GM21717 (cell line): ENCODE results near the gene ATG13.

Source experiments
- ATAC-seq: cut with Tn5 transposase; IDR thresholded peaks from one replicate; pipeline ENCODE4 v1.9.1; 2021; ENCODE audit warnings: mild to moderate bottlenecking, moderate library complexity; ENCODE audit not compliant: unreplicated experiment

The ATG13 gene

DNA sequence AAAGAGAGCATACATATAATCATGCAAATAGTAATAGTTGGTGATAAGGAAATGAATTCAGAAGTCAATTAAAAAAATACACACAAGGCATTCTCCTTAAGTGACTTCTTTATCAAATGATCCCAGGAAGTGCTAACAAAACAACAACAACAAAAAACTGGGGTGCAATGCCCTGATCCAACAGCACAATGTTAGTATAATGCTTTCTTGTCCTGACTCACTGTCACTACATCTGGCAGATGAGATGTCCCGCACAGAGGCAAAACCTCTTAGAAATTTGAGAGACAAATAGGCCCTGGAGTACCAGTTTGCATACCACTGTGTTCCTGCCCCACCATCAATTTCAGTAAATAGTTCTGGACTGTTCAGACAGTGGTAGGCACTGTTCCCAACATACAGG is 12.6 kb upstream of the ATG13 start:
- ATAC-seq = no peak

- no peak for ATAC-seq
These were observed 9.8 kb upstream of the ATG13 start for GRCh38 chr11:46607516-46607915.

- no peak for ATAC-seq
These were observed 8.0 kb upstream of the ATG13 start for GRCh38 chr11:46609386-46609785.

GRCh38 chr11:46611526-46612304 is 5.6 kb upstream of the ATG13 start:
- no peak for ATAC-seq

GRCh38 chr11:46612326-46612725 is 5.0 kb upstream of the ATG13 start:
- ATAC-seq = no peak

GRCh38 chr11:46615756-46616155 is 1.6 kb upstream of the ATG13 start:
- no peak for ATAC-seq

DNA sequence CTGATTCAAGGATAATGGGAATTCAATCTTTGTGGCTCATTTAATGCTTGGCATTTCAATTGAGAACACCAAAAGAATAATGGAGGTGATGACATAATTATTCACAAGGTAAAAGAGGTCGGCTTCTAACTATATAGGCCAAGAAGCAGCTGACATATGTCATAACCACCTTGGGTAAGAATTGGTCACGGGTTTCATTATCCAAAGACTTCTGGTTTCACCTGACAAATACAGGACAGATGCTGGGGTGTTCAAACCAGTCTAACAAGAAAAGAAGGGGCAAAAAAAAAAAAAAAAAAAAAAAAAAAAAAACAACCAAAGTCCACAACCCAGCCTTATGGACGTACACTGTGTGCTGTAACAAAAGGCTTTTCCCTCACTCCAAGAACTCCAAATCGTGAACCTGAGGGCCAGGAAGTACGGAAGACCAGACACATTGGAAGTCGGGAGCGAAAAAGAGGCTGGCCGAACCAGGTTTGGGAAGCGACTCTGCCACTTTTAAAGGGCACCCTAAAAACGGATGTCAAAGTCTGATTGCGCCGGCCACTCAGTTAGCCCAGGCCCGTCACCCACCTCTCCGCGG is 711 bp upstream of the ATG13 start:
- peak; percentile 8 for ATAC-seq

- ATAC-seq = no peak
These were observed 590 bp downstream of the ATG13 start for GRCh38 chr11:46617972-46618314.

GRCh38 chr11:46618837-46619236 is 1.5 kb downstream of the ATG13 start:
- no peak for ATAC-seq

DNA sequence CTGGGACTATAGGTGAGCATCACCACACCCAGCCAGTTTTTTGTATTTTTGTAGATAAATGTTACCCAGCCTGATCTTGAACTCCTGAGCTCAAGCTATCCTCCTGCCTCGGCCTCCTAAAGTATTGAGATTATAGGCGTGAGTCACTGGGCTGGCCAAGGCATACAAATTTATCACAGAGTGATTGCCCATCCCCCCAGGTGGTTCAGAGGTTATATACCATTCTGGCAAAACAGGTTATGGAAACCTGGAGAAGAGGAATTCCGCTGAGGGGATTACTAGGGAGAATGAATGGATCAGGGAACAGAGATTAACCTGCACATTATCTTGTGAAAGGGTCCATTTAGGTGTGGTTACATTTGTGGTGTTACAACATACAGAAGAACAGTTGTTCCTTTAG is 8.1 kb downstream of the ATG13 start:
- ATAC-seq = no peak

DNA sequence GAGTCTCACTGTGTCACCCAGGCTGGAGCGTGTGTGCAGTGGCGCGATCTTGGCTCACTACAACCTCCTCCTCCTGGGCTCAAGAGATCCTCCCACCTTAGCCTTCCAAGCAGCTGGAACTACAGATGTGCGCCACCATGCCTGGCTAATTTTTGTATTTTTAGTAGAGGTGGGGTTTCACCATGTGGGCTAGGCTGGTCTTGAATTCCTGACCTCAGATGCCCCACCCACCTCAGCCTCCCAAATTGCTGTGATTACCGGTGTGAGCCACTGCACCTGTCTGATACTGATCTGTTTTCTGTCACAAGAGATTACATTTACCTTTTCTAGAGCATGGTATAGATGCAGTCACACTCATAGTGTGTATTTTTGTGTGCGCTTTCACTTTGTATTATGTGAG is 11.6 kb downstream of the ATG13 start:
- no peak for ATAC-seq

- no peak for ATAC-seq
These were observed 12.9 kb downstream of the ATG13 start for GRCh38 chr11:46630237-46630636.

- ATAC-seq = no peak
These were observed 14.3 kb downstream of the ATG13 start for GRCh38 chr11:46631676-46632075.

DNA sequence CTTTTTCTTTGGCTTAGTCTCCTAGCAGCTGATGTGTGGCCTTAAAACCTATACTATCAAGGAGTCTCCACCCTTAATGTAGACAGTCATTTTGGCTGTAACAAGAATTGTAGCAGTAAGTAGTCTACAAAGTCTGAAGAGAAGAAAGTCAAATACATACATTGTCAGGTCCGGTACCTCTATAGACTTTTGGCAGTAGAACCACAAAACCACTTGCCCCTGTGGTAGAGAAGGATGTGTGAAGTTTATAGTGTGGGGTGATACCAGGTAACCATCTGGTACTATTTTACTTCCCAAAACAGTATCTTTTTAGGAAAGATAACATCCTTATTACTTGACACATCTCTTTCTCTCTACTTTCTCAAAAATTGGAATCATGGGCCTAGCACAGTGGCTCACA is 15.1 kb downstream of the ATG13 start:
- ATAC-seq = no peak

DNA sequence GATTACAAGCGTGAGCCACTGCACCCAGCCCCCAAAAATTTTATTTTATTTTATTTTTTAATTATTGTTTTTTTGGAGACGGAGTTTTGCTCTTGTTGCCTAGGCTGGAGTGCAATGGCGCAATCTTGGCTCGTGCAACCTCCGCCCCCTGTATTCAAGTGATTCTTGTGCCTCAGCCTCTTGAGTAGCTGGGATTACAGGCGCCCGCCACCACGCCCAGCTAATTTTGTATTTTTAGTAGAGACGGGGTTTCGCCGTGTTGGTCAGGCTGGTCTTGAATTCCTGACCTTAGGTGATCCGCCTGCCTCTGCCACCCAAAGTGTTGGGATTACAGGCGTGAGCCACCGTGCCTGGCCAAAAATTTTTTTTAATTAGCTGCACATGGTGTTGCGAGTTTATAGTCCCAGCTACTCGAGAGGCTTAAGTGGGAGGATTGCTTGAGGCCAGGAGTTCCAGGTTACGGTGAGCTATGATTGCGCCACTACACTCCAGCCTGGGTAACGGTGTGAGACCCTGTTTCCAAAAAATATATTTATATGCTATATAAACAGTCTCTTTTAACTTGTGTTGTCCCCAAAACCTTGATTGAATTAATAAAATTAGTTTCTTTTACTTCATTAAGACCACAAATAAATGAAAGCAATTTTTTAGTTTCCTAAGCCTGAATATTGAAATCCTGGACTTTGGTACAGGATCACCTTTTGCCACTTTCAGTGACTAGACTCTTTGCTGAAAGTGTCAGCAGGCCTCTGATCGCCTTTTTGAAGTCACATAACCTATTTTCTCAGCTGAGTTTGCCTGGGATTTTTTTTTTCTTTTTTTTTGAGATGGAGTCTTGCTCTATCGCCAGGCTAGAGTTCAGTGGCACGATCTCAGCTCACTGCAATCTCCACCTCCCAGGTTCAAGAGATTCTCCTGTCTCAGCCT is 16.2 kb downstream of the ATG13 start:
- ATAC-seq = no peak

DNA sequence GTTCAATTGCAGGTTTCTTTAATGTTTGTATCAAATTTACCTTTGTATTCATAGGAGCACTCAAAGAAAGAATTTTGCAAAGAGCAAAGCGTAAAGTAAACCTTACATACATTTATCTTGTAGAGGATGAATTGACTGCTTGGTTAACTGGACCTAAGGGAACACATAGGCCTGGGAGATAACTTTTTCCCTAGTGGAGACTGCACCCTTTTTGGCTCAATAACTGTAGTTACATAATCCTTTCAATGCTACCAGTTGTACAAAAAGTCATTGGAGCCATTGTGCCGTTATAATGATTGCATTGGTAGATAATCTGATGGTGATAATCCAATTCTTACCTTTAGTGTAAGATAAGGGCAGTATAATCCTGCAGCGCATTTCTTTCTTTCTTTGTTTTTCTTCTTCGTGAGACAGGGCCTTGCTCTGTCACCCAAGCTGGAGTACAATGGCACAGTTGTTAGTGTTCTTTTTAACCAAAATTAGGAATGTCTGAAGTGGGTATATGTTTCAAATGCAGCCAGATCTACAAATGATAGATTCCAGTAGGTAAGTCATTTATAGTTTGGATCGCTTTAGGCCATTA is 18.3 kb downstream of the ATG13 start:
- no peak for ATAC-seq

GRCh38 chr11:46637546-46637945 is 20.2 kb downstream of the ATG13 start:
- no peak for ATAC-seq

DNA sequence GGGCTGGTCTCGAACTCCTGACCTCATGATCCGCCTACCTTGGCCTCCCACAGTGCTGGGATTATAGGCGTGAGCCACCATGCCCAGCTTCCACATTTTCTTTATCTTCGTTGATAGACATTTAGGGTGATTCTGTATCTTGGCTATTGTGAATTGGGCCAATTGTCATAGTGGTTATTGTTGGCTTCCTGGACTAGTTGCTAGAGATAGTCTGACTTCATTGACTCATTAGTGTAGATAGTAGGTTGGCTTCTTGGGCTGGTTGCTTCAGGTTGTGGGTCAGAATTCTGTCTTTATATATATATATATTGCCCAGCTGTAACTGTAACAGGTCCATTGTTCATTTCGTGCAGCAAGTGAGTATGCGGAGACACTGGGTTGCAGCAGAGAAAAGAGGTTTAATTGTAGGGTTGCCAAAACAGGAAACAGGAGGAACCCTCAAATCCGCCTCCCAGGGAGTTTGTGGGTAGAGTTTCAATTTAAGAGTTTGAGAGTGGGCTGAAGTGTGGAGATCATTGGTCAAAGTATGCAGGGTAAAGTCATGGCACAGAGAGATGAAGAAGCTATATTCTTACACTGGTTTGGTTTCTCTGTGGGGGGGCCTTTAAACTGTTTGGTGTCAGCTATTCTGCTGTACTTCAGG is 22.0 kb downstream of the ATG13 start:
- ATAC-seq = no peak

DNA sequence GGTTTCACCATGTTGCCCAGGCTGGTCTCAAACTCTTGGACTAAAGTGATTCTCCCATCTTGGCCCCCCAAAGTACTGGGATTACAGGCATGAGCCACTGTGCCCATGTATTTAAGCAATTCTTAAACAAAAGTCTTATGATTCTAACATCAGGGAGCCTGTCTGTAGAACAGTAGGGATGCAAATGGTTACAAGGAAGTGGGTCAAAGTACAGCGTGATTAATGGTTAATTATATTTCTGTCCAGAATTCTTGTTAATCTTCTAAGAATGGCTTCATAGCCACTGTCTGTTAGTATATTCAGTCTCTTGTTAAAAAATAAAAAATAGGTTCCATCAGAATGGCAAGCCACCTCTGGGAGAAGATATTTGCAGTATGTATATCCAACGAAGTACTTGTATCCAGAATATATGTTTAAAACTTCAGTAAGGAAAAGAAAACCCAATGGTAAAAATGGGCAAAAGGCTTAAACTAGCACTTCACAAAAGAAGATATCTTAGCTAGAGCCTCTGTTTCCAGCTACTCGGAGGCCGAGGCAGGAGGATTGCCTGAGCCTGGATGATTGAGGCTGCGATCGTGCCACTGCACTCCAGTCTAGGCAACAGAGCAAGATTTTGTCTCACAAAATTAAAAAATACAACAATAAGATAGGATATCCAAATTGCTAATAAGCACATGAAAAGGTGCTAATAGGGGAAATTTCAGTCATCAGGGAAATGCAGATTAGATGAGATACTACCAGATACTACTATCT is 22.9 kb downstream of the ATG13 start:
- ATAC-seq = no peak

DNA sequence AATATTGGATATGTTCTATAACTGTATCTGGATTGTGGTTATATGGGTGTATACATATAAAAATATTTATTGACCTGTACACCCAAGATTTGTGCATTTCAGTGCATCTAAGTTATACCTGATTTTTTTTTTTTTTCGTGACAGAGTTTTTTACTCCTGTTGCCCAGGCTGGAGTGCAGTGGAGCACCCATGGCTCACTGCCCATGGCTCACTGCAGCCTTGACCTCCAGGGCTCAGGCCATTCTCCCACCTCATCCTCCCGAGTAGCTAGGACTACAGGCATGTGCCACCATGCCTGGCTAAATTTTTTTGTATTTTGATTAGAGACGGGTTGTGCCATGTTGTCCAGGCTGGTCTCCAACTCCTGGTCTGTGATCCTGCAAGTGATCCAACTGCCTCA is 24.3 kb downstream of the ATG13 start:
- ATAC-seq = no peak
